GM19328 (cell line): Measurements from ENCODE around the gene CMTM4.
"Not testable (repeated sequence)": the region's sequence is repeated elsewhere in the genome, so short reads cannot be mapped to it uniquely, and the experiment has no call there.

ENCODE experiments used
- ATAC-seq: cut with Tn5 transposase; IDR thresholded peaks from one replicate; pipeline ENCODE4 v1.9.1; 2021; ENCODE audit warnings: mild to moderate bottlenecking, moderate library complexity; ENCODE audit not compliant: unreplicated experiment

CMTM4 gene

GRCh38 chr16:66596986-66597848 lies 99.3 kb downstream of the CMTM4 start:
- no peak for ATAC-seq

DNA sequence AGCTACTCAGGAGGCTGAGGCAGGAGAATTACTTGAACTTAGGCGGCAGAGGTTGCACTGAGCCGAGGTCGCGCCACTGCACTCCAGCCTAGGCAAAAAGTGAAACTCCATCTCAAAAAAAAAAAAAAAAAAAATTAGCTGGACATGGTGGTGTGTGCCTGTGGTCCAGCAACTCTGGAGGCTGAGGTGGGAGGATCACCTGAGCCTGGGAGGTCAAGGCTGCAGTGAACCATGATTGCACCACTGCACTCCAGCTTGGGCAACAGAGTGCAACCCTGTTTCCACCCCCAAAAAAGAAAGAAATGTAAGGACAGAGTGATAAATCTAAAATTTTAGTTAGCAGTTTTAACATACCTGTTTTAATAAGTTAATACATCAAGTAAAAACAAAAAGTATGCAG lies 100.0 kb downstream of the CMTM4 start:
- ATAC-seq = not testable (repeated sequence)

GRCh38 chr16:66594739-66595138 lies 101.8 kb downstream of the CMTM4 start:
- no peak for ATAC-seq

DNA sequence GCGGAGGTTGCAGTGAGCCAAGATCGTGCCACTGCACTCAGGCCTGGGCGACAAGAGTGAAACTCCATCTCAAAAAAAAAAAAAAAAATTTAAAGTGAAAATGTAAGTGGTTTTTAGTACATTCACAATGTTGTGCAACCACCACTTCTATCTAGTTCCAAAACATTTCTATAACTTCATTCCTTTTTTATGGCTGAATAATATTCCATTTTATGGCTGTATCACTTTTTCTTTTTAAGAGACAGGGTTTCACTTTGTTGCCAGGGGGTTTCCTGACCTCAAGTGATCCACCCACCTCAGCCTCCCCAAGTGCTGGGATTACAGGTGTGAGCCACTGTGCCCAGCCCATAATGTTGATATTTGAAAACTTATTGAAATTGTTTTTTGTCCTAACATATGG lies 103.7 kb downstream of the CMTM4 start:
- no peak for ATAC-seq

- ATAC-seq = no peak
Observed at GRCh38 chr16:66592241-66592640, 104.3 kb downstream of the CMTM4 start.

GRCh38 chr16:66591018-66591417 lies 105.5 kb downstream of the CMTM4 start:
- no peak for ATAC-seq

DNA sequence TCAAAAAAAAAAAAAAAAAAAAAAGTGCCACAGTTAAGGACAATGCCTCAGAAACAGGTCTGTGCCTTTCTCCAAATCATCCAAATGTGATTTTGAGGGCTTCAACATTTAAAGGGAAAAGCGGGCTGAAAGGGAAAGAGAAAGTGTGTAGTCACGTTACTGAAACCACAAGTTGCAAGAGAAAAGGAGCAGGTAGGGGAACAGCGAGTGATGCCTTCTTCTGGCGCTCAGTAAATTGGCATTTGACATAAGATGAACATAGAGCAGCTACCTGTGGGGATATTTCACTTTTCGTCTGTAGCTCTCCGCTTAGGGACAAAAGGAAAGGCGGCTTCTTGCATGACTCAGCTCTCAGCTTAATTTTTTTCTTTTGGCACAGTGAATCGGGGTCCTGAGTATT lies 106.2 kb downstream of the CMTM4 start:
- ATAC-seq = no peak

- ATAC-seq = no peak
Observed at GRCh38 chr16:66588981-66589713, 107.4 kb downstream of the CMTM4 start.

GRCh38 chr16:66587881-66588600 lies 108.5 kb downstream of the CMTM4 start:
- ATAC-seq = no peak

GRCh38 chr16:66585481-66586239 lies 110.9 kb downstream of the CMTM4 start:
- ATAC-seq = no peak

GRCh38 chr16:66581246-66581952 lies 115.1 kb downstream of the CMTM4 start:
- no peak for ATAC-seq

DNA sequence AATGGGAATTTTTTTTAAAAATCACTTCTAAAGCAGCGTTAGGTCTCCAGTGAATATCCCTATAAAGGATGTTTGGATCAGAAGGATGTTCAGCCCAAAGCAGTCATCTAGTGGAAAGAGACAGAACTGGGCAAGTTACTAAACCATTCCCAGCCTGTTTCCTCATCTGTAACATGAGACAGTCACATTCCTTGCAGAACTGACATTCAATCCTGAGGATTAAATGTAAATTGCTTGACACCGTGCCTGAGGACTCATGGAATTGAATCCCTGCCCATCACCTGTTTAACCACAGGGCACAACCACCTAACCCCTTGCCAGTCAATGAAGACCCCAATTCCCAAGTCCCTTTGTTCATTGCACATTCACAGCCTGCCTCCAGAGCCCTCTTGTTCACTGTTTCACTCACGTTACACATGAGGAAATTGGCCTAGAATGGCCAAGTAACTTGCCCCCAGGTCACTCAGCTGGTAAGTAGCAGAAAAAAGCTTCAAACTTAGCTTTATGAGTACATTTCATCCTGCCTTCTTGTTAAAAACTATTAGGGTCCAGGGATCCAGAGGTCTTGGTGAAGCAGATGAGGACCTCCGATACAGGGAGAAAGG lies 115.8 kb downstream of the CMTM4 start:
- no peak for ATAC-seq

GRCh38 chr16:66578651-66579531 lies 117.7 kb downstream of the CMTM4 start, which contains the start of gene CMTM2:
CMTM2 (plus strand) TSS chr16:66579463; CDS start chr16:66579608, 145 bp downstream.
- no peak for ATAC-seq

DNA sequence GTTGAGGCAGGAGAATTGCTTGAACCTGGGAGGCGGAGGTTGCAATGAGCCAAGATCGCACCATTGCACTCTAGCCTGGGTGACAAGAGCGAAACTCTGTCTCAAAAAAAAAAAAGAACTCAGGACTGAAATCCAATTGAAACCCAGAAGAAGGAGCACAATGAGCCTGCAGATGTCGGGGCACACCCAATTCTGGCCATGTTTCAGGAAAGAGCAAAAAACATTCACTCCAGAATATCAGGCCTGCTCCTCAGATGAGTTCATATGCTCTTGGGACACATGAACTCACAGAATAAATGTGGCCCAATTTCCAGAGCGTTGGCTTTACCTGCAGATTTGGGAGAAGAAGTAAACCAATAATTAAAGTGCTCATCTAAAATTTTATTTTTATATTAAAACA lies 120.2 kb downstream of the CMTM4 start:
- no peak for ATAC-seq

DNA sequence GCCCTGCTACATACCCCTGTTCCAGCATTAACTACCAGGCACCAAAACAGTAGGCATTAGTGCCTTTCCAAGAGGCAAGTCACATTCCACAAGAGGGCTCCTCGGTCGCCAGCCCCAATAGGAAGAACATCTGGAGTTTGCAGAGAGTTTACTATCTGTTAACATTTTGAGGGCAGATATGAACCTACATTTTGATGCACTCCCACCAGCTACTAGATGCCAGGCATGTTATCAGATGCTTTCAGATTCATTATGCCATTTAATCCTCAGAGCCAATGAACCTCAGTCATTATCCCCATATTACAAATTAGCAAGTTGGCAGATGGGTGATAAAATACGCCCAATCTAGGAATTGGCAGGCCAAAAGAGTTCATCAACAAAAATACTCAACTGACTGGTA lies 121.5 kb downstream of the CMTM4 start:
- no peak for ATAC-seq

- ATAC-seq = no peak
Observed at GRCh38 chr16:66574531-66574930, 122.0 kb downstream of the CMTM4 start.

DNA sequence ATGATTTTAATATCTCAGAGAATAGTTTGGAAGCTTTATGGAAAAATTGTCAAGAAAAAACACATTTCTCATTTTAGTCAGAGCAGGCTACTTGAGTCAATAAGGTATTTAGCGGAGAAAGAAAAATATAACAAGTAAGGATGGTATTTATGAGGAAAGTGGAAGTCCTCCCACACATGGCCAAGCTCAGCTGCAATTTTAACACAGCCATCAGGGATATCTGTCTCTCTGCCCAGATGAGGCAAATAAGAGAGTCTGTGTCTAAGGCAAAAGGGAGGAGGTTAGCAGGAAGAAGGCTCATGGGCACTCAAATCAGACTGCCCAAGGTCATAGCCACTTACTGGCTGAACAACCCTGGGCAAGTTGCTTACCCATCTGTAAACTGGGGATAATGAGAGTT lies 122.5 kb downstream of the CMTM4 start:
- no peak for ATAC-seq

DNA sequence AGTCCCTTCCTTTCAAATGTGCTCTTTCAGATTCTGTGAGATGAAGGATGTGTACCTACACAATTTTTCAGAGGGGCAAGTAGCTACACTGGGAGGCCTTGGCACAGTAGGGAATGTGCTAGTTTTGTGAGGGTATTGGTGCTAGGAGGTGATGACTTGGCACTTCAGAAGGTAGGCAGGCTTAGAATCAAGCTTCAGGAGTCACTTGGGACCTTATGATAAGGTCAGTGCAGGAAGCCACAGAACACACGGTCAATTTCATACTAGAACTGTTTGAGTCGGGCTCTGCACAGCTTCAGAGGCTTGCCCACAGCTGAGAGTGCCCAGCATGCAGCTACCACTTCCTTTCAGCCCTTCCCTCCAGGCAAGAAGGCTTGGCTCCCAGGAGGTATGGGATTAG lies 124.2 kb downstream of the CMTM4 start:
- no peak for ATAC-seq
